HepG2 (cell line): ENCODE results near the gene STAT5A. TPM values are rescaled to one million over a fixed set of nuclear protein-coding genes. Genes with fewer than 3 reads are reported as not detected.

Experiments
- ATAC-seq: fragments of 200-7000 bp; cut with Tn5 transposase; 3 replicates; pipeline ENCODE4 v1.9.1; 2020; ENCODE audit warnings: mild to moderate bottlenecking, moderate library complexity
- BruUV-seq: library from RNA; stranded (reverse); fragments of 400-500 nt; replicated peaks from 2 replicates; lab custom pipeline; 2021; lab: Mats Ljungman, UMichigan
- CTCF ChIA-PET: fragments of 300-600 bp; formaldehyde crosslinking; extraction: SDS; loops from one replicate; lab custom pipeline; 2021; ENCODE audit warnings: low total read pairs, inconsistent platforms, low intra/inter-chr PET ratio; lab: Yijun Ruan, JAX
- POLR2A ChIA-PET: fragments of 350-600 bp; sonication (Branson Sonifier 250); formaldehyde crosslinking; loops from one replicate; lab custom pipeline; 2020; ENCODE audit warnings: antibody characterized with exemption, inconsistent platforms; lab: Yijun Ruan, JAX
- DNase-seq: peaks from one replicate; pipeline ENCODE4 v3.0.0-alpha.2; 2015; ENCODE audit warnings: low spot score
- FAIRE-seq: peaks from 3 replicates; lab custom pipeline; 2011; peaks lifted over from hg19 to GRCh38; lab: Jason Lieb, UNC
- H2AFZ ChIP-seq: one replicate; pipeline ENCODE4 v1.6.1; 2011; ENCODE audit warnings: low read length, inconsistent platforms
- H3K27ac ChIP-seq: fragments of 300-600 bp; 3 replicates; pipeline ENCODE4 v1.8.0; 2011; ENCODE audit warnings: mixed run types, mild to moderate bottlenecking, mixed read lengths, low read length, inconsistent platforms; ENCODE audit not compliant: insufficient read depth; ENCODE audit errors: extremely low read length
- H3K27me3 ChIP-seq, 2 experiments: fragments of 200-600 bp in 1 of 2; 2 replicates in 1 of 2; 3 replicates in 1 of 2; pipeline versions ENCODE4 v1.6.0 to v1.8.0; 2011; ENCODE audit warnings: low read length in 2 of 2, mild to moderate bottlenecking in 2 of 2, moderate library complexity in 2 of 2, inconsistent platforms in 1 of 2; ENCODE audit not compliant: insufficient read depth in 2 of 2, control insufficient read depth in 1 of 2
- H3K36me3 ChIP-seq, 2 experiments: fragments of 200-600 bp in 1 of 2; replicated peaks in 1 of 2; 2 replicates in 1 of 2; 3 replicates in 1 of 2; pipeline versions ENCODE4 v1.5.1 to v1.8.0; 2011; ENCODE audit warnings: low read length in 2 of 2, inconsistent platforms in 1 of 2; ENCODE audit not compliant: insufficient read depth in 2 of 2, control insufficient read depth in 1 of 2
- H3K4me1 ChIP-seq: 2 replicates; pipeline ENCODE4 v1.5.1; 2012; ENCODE audit warnings: low read length, inconsistent platforms; ENCODE audit not compliant: insufficient read depth
- H3K4me2 ChIP-seq: 2 replicates; pipeline ENCODE4 v1.6.0; 2011; ENCODE audit warnings: low read depth, low read length, inconsistent platforms
- H3K4me3 ChIP-seq, 3 experiments: fragments of 200-600 bp in 1 of 3; sonication (generic), shearing (Covaris generic) in 1 of 3; replicated peaks in 1 of 3; 2 replicates each; pipeline ENCODE4 v1.5.1; 2011 to 2016; ENCODE audit warnings: low read length in 3 of 3, inconsistent platforms in 2 of 3, low read depth in 2 of 3, mild to moderate bottlenecking in 2 of 3, control low read depth in 1 of 3, mixed read lengths in 1 of 3; ENCODE audit not compliant: insufficient read depth in 1 of 3
- H3K79me2 ChIP-seq: one replicate; pipeline ENCODE4 v1.6.1; 2011; ENCODE audit warnings: low read length, inconsistent platforms; ENCODE audit not compliant: insufficient read depth
- H3K9ac ChIP-seq: 2 replicates; pipeline ENCODE4 v1.6.0; 2011; ENCODE audit warnings: mild to moderate bottlenecking, low read depth, low read length, inconsistent platforms; ENCODE audit not compliant: insufficient read depth
- H3K9me3 ChIP-seq: 2 replicates; pipeline ENCODE4 v1.5.1; 2012; ENCODE audit warnings: mild to moderate bottlenecking, low read length
- H4K20me1 ChIP-seq: 2 replicates; pipeline ENCODE4 v1.6.0; 2011; ENCODE audit warnings: inconsistent platforms, mild to moderate bottlenecking, low read length, moderate library complexity; ENCODE audit not compliant: insufficient read depth
- ATF2 ChIP-seq: sonication (generic); formaldehyde crosslinking; IDR thresholded peaks from 2 replicates; pipeline ENCODE4 v1.4.0; 2020; ENCODE audit warnings: missing genetic modification reagents
- ETV5 ChIP-seq: IDR thresholded peaks from 2 replicates; pipeline ENCODE4 v1.6.1; 2018; ENCODE audit warnings: missing biosample characterization, missing genetic modification reagents, inconsistent platforms, borderline replicate concordance
- FOXA1 ChIP-seq, 2 experiments: fragments of 450-650 bp in 1 of 2; sonication (generic) in 1 of 2; formaldehyde crosslinking in 1 of 2; IDR thresholded peaks; 2 replicates each; pipeline versions ENCODE4 v1.4.0 to v1.6.1; 2016 to 2020; ENCODE audit warnings: missing genetic modification reagents in 1 of 2
- HES4 ChIP-seq: sonication (generic); formaldehyde crosslinking; IDR thresholded peaks from 2 replicates; pipeline ENCODE4 v1.9.0; 2021; ENCODE audit warnings: mild to moderate bottlenecking, missing genetic modification reagents, borderline replicate concordance
- HOXD1 ChIP-seq: sonication (generic); formaldehyde crosslinking; IDR thresholded peaks from 2 replicates; pipeline ENCODE4 v1.5.0; 2020; ENCODE audit warnings: missing genetic modification reagents
- JUNB ChIP-seq: sonication (generic); formaldehyde crosslinking; IDR thresholded peaks from 2 replicates; pipeline ENCODE4 v1.8.0; 2022; ENCODE audit warnings: missing genetic modification reagents, mild to moderate bottlenecking, borderline replicate concordance
- KLF9 ChIP-seq: IDR thresholded peaks from 2 replicates; pipeline ENCODE4 v1.6.1; 2016; ENCODE audit warnings: low read depth
- SAP130 ChIP-seq: IDR thresholded peaks from 2 replicates; pipeline ENCODE4 v1.6.1; 2016; ENCODE audit warnings: low read depth
- TCF7L2 ChIP-seq: IDR thresholded peaks from 2 replicates; pipeline ENCODE4 v1.6.1; 2011; ENCODE audit warnings: mild to moderate bottlenecking, low read depth, low read length, moderate library complexity
- ZGPAT ChIP-seq: IDR thresholded peaks from 2 replicates; pipeline ENCODE4 v1.6.1; 2016; ENCODE audit warnings: mild to moderate bottlenecking
- ZHX1 ChIP-seq: sonication (generic); formaldehyde crosslinking; IDR thresholded peaks from 2 replicates; pipeline ENCODE4 v1.8.1; 2022; ENCODE audit warnings: low read depth, mild to moderate bottlenecking, missing genetic modification reagents
- ZNF280B ChIP-seq: sonication (generic); formaldehyde crosslinking; IDR thresholded peaks from 2 replicates; pipeline ENCODE4 v1.5.0; 2020; ENCODE audit warnings: missing genetic modification reagents, mild to moderate bottlenecking, borderline replicate concordance
- ZNF512B ChIP-seq: sonication (generic); formaldehyde crosslinking; IDR thresholded peaks from 2 replicates; pipeline ENCODE4 v1.5.1; 2020; ENCODE audit warnings: missing genetic modification reagents, mild to moderate bottlenecking, borderline replicate concordance
- ZNF746 ChIP-seq: sonication (generic); formaldehyde crosslinking; IDR thresholded peaks from 2 replicates; pipeline ENCODE4 v1.8.0; 2022; ENCODE audit warnings: mild to moderate bottlenecking, missing genetic modification reagents
- WGBS: methylation state at CpG from one replicate; pipeline ENCODE4 v1.1.6; 2017; ENCODE audit warnings: low lambda C conversion rate; 5-methylcytosine and 5-hydroxymethylcytosine counted together
- in situ Hi-C: cut with HindIII; loops from 2 replicates; pipeline ENCODE4 v1.10.0; 2017; ENCODE audit warnings: low pct_unique_long_range_greater_than_20kb; ENCODE audit not compliant: extremely low pct_ligation_motif_present
- intact Hi-C: fragments of 100-400 bp; cut with micrococcal nuclease; formaldehyde crosslinking; loops from one replicate; pipeline ENCODE4 v1.10.0; 2022; ENCODE audit not compliant: unreplicated experiment
- polyA plus RNA-seq, 8 experiments: library from polyadenylated mRNA; depleted of rRNA in 3 of 8; stranded (reverse) in 7 of 8; unstranded in 1 of 8; fragments of >200 nt; fragmentation: Illumina TruSeq in 4 of 8; extraction: Trizol in 4 of 8; gene quantifications; 2 replicates each; pipeline versions ENCODE4 v1.2.1 to v1.2.3, GENCODE V29; 2011 to 2016; ENCODE audit warnings: low read depth in 4 of 8, missing spikeins in 1 of 8, mixed read lengths in 1 of 8; ENCODE audit not compliant: insufficient read depth in 1 of 8
- total RNA-seq, 5 experiments: library from RNA; depleted of rRNA; stranded (reverse); fragments of >200 nt; fragmentation: Illumina TruSeq; extraction: Trizol; gene quantifications; 2 replicates each; pipeline ENCODE4 v1.2.3, GENCODE V29; 2016; ENCODE audit warnings: low read depth in 1 of 5

Gene STAT5A
- total and polyA plus RNA-seq, 2 of the 13 experiments (the other 11 are each of a cell fraction or from before 2014, with no cell fraction given): 1.4 to 4.1 TPM

- no peaks in the 10 kb centered on the region for H3K79me2 ChIP-seq
- DNase-seq (no peak), ATAC-seq (no peak), FAIRE-seq (no peak)
- peak overlapping the region; percentile 6 for H3K27ac ChIP-seq
- no peak overlapping the region for H3K4me3 ChIP-seq
- no peak overlapping the region for H2AFZ ChIP-seq
- 58% methylated on average over 5 of the region's 5 CpGs for whole genome bisulfite sequencing
- in situ Hi-C loops (no loop called here), intact Hi-C loops (no loop called here)
- H4K20me1 ChIP-seq: no peaks in the 10 kb centered on the region
- H3K4me1 ChIP-seq: peaks cover 55% of the 10 kb centered on the region
- no TSS peak for BruUV-seq
- H3K27me3 ChIP-seq: no peaks in the 10 kb centered on the region
- POLR2A ChIA-PET: no interaction called here
- H3K9ac ChIP-seq: no peak overlapping the region
- peaks cover 13 to 51% of the 10 kb centered on the region in 2 experiments for H3K36me3 ChIP-seq
- CTCF ChIA-PET: no interaction called here
- H3K4me2 ChIP-seq: no peak overlapping the region
- H3K9me3 ChIP-seq: no peaks in the 10 kb centered on the region
- TF ChIP-seq ZNF280B (CRISPR knock-in tag): no peak
- no peak for TF ChIP-seq ZNF512B
- no peak for TF ChIP-seq JUNB (CRISPR knock-in tag)
- no peak for TF ChIP-seq FOXA1 (IDR thresholded peaks at IDR 0.05)
- TF ChIP-seq FOXA1 (CRISPR knock-in tag; IDR thresholded peaks at IDR 0.05): no peak
- TF ChIP-seq ETV5 (CRISPR knock-in tag): peak; percentile 18; the same call in 1 of the 2 replicates
- TF ChIP-seq ZGPAT (CRISPR knock-in tag): no peak
- TF ChIP-seq HES4: no peak
- TF ChIP-seq SAP130 (CRISPR knock-in tag): 0 out of 2 replicates have a peak, but pooled peaks have one; percentile 37
- no peak for TF ChIP-seq ZNF746 (CRISPR knock-in tag)
- TF ChIP-seq ZHX1 (CRISPR knock-in tag): no peak
- TF ChIP-seq ATF2: no peak
- no peak for TF ChIP-seq TCF7L2
- TF ChIP-seq HOXD1: no peak
- TF ChIP-seq KLF9 (CRISPR knock-in tag): no peak
Measured at GRCh38 chr17:42317266-42317845, 29.1 kb downstream of the STAT5A start.
